Measurements from ENCODE around the gene SLC8A1. TPM values are rescaled to one million over a fixed set of nuclear protein-coding genes. Genes with fewer than 3 reads are reported as not detected.

SLC8A1 gene
- total RNA-seq, 2 donors from 2014 or later: 590 to 696 TPM

- intact Hi-C loops (cut with DNase I): no loop called here
- ATAC-seq: no peak
- no peak for DNase-seq
Measured at GRCh38 chr2:40115348-40115747, 336.5 kb downstream of the SLC8A1 start.

GRCh38 chr2:40113997-40114396, 337.9 kb downstream of the SLC8A1 start:
- intact Hi-C loops (cut with DNase I): no loop called here
- ATAC-seq (no peak), DNase-seq (no peak)

- ATAC-seq (no peak), DNase-seq (no peak)
- intact Hi-C loops (cut with DNase I): no loop called here
Measured at GRCh38 chr2:40113272-40113968, 338.5 kb downstream of the SLC8A1 start.

GRCh38 chr2:40109381-40109780, 342.5 kb downstream of the SLC8A1 start:
- DNase-seq (no peak), ATAC-seq (no peak)
- intact Hi-C loops (cut with DNase I): no loop called here

- intact Hi-C loops (cut with DNase I): no loop called here
Measured at GRCh38 chr2:40108851-40109250, 343.0 kb downstream of the SLC8A1 start.

GRCh38 chr2:40106061-40106460, 345.8 kb downstream of the SLC8A1 start:
- DNase-seq: no peak
- no peak for ATAC-seq
- intact Hi-C loops (cut with DNase I): no loop called here

More at GRCh38 chr2:40108851-40109250, 343.0 kb downstream of the SLC8A1 start:
- DNase-seq (no peak), ATAC-seq (no peak)

GRCh38 chr2:40105593-40105992, 346.3 kb downstream of the SLC8A1 start:
- peak; percentile 48 to 49 for ATAC-seq
- DNase-seq: no peak

GRCh38 chr2:40103590-40103989, 348.3 kb downstream of the SLC8A1 start:
- no peak for DNase-seq
- ATAC-seq: peak in 1 of 2 donors; percentile 40
- intact Hi-C loops (cut with DNase I): no loop called here

More at GRCh38 chr2:40105593-40105992, 346.3 kb downstream of the SLC8A1 start:
- intact Hi-C loops (cut with DNase I): no loop called here

GRCh38 chr2:40103163-40103562, 348.7 kb downstream of the SLC8A1 start:
- ATAC-seq (peak in 1 of 2 donors; percentile 62), DNase-seq (no peak)
- intact Hi-C loops (cut with DNase I): no loop called here

GRCh38 chr2:40102447-40102846, 349.4 kb downstream of the SLC8A1 start:
- no peak for ATAC-seq
- DNase-seq: no peak
- intact Hi-C loops (cut with DNase I): no loop called here

GRCh38 chr2:40101131-40101575, 350.7 kb downstream of the SLC8A1 start:
- ATAC-seq (no peak), DNase-seq (no peak)
- intact Hi-C loops (cut with DNase I): no loop called here

- DNase-seq (no peak), ATAC-seq (no peak)
- intact Hi-C loops (cut with DNase I): no loop called here
Measured at GRCh38 chr2:40100676-40101075, 351.2 kb downstream of the SLC8A1 start.

- no peak for ATAC-seq
- intact Hi-C loops (cut with DNase I): no loop called here
- no peak for DNase-seq
Measured at GRCh38 chr2:40098786-40099470, 353.0 kb downstream of the SLC8A1 start.

GRCh38 chr2:40097691-40098385, 354.1 kb downstream of the SLC8A1 start:
- intact Hi-C loops (cut with DNase I): no loop called here
- DNase-seq: no peak
- no peak for ATAC-seq

- DNase-seq (no peak), ATAC-seq (peak; percentile 70 to 75)
- intact Hi-C loops (cut with DNase I): no loop called here
Measured at GRCh38 chr2:40096360-40096759, 355.5 kb downstream of the SLC8A1 start.

GRCh38 chr2:40095000-40095399, 356.9 kb downstream of the SLC8A1 start:
- intact Hi-C loops (cut with DNase I): no loop called here
- DNase-seq (no peak), ATAC-seq (peak; percentile 16 to 42)

GRCh38 chr2:40094451-40094850, 357.4 kb downstream of the SLC8A1 start:
- intact Hi-C loops (cut with DNase I): no loop called here
- ATAC-seq (no peak), DNase-seq (no peak)

- DNase-seq (no peak), ATAC-seq (peak; percentile 13 to 59)
- intact Hi-C loops (cut with DNase I): no loop called here
Measured at GRCh38 chr2:40093021-40093675, 358.7 kb downstream of the SLC8A1 start.

GRCh38 chr2:40090044-40090443, 361.8 kb downstream of the SLC8A1 start:
- no peak for DNase-seq
- intact Hi-C loops (cut with DNase I): no loop called here
- ATAC-seq: no peak

GRCh38 chr2:40087927-40088326, 364.0 kb downstream of the SLC8A1 start:
- peak in 1 of 2 donors; percentile 15 for ATAC-seq
- DNase-seq: no peak
- intact Hi-C loops (cut with DNase I): no loop called here

Data from left cardiac atrium (tissue), 4 donors.